ENCODE measurements around the gene TNFAIP1.

TNFAIP1 gene

DNA sequence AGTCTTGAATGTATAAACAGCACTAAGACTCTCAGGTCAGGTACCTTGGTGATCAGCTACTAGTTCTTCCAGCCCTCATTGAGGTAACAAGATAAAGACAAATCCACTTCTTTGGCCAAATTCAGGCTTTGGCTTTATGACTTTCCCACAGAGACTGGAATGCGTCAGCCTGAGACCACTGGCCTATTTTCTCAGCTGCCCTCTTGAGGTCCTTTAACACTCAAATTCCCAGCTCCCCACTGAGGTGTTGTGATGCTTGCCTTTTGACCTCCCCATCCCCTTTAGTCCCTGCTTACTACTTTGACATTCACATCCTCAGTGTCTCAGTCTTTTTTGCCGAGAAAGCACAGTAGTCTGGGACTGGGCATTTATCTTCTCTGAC lies 10.6 kb downstream of the TNFAIP1 start:
- DNase-seq, result no peak

- DNase-seq, result peak in 1 of 2 experiments; percentile 13
Measured at GRCh38 chr17:28346746-28347246, 11.2 kb downstream of the TNFAIP1 start.

GRCh38 chr17:28347261-28347891 lies 11.8 kb downstream of the TNFAIP1 start:
- DNase-seq, result no peak

GRCh38 chr17:28348979-28349378 lies 13.4 kb downstream of the TNFAIP1 start:
- no peak for DNase-seq

- DNase-seq, result no peak
Measured at GRCh38 chr17:28350271-28350670, 14.7 kb downstream of the TNFAIP1 start.

- peak; percentile 87 to 93 for DNase-seq
Measured at GRCh38 chr17:28357061-28357900, 21.7 kb downstream of the TNFAIP1 start, which contains the start of gene POLDIP2. TSS of gene POLDIP2 (minus strand) at chr17:28357527. CDS start at chr17:28357448, 79 bp downstream.

DNA sequence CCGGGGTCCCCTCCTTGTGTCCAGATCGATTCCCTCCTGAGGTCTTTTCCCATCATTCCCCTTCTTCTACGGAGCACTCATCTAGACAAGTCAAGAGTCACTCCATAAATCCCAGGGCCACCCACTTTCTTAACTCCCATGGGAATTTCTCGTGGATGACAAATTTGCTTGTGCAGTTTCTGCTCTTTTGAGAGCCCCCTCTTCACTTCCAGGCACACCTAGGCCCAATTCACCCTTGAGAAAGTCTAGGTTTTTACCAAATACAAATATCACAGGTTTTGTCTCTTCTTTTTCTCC lies 22.3 kb downstream of the TNFAIP1 start:
- no peak for DNase-seq

DNA sequence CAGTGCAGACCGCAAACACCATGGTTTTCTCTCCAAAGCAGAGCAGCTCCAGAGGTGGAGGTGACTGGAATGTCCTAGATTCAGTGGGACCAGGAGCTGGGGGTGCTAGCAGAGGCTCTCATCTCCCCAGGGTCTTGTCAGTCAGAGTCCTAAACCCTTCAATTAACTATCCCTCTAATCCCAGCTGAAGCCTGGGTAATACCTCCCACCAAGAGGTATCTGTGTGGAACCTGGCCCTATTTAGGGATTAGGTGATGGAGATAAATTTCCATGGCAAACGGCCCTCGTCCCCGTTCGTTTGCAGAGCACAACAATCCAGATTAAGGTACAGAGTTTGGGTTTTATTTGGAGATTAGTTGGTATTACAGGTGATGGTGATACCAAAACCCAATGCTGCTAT lies 27.6 kb downstream of the TNFAIP1 start:
- no peak for DNase-seq

DNA sequence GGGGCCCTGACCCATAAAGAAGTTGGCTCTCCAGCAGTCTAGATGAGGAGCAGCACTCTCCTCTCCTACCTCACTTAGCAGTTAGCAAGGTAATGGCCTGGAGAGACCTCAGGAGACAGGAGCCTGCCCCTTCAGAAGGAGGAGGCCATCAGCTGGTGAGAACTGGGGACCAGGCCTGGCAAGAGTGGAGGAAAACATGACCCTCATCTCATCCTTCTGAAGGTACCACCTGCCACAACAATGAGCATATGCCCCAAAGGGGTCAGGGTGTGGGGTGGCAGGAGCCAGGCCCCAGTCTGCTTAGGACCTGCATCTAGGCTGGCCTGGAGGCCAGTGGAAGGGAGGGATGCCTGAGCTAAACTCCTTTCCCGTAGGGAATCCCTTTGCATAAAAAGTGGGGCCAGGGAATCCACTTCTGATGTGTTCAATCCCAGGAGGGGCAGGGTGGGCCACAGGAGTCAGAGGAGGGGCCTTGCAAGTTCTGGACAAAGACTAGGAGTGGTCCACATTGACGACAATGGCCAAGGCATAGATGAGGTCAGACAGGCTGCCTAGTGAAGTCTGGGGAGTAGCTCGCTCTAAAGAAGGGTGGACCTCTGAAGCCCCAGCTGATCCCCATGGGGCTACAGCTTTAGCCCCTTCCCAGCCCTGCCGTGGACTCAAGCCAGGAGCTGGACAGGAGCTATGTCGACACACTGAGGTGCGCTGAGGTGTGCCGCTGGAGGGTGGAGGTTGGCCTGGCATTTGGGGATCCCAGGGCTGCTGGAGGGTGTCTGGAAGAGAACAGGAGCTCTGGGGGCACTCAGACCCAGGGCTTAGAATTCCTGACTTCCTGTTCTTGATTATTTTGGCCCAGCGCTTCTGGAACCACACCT lies 28.5 kb downstream of the TNFAIP1 start:
- no peak for DNase-seq

- DNase-seq, result no peak
Measured at GRCh38 chr17:28364665-28365363, 29.3 kb downstream of the TNFAIP1 start, which contains the start of gene SEBOX. TSS of gene SEBOX (minus strand) at chr17:28365199. CDS start at chr17:28365151, 48 bp downstream.

- no peak for DNase-seq
Measured at GRCh38 chr17:28365487-28365886, 29.9 kb downstream of the TNFAIP1 start.

- peak in 1 of 2 experiments; percentile 16 for DNase-seq
Measured at GRCh38 chr17:28366605-28367004, 31.0 kb downstream of the TNFAIP1 start.

DNA sequence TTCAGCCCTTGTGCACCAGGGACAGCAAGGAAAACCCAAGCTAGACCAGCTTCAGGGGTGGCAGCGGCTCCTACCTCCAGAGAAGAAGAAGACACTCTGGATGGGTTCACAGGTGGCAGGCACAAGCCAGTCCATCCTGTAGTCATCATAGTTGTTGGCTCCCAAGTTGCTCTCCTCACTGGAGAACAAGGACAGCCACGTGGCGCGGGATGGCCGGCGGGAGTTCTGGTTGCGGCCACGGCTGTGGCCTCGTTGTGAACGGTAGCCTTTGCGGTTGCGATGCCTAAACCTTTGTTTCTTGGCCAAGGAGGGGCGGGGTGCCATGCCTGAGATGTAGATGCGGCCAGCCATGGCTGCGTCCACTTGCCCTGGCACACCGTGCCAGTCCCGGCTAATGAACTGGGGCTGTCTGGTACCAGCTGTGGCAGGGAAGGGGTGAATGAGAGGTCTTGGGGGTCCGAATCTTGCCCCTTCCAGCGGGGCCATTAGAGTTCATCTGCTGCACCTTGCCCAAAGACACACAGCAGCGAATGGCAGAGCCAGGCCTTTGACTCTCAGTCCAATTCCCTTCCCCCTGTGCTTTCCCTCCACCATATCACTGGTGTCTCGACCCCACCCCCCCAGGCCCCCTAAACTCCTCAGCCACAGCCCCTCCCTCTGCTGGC lies 32.2 kb downstream of the TNFAIP1 start:
- DNase-seq, result no peak

- no peak for DNase-seq
Measured at GRCh38 chr17:28368306-28368831, 32.8 kb downstream of the TNFAIP1 start.

DNA sequence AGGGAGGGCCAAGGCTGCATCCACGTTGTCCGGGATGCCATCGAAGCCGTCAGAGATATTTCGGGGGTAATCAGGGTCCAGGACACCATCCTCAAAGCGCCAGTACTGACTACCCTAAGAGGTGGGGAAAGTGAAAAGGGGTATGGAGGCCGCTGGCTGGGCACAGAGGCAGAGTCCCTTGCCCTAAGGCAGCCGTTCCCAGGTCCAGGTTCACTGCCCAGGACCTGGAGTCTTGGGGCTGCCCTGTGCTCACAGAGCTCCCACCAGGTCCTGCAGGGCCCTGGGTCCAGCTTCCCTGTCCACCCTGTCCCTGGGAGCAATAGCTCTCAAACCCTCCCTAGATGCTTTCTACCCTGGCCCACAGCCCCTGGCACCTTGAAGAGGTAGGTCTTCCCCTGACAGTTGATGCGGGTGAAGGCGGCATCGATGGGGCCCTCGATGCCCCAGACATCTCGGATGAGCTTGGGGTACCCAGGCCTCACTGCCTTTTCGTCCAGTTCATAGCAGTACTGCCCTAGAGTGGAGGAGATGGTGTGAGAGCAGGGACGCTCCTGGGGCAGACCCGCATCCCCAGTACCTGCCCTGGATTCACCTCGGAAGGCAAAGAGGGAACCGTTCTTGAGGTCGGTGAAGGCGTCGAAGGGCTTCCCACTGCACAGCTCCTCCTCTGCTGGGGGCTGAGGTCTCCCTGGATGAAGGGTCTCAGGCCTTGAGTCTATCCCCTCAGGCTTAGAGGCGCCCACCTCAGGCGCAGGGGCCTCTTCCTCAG lies 33.5 kb downstream of the TNFAIP1 start:
- DNase-seq, result no peak

- no peak for DNase-seq
Measured at GRCh38 chr17:28369684-28370034, 34.1 kb downstream of the TNFAIP1 start.

- peak; percentile 17 to 28 for DNase-seq
Measured at GRCh38 chr17:28370035-28370743, 34.6 kb downstream of the TNFAIP1 start, which contains the start of gene VTN. TSS of gene VTN (minus strand) at chr17:28370307. CDS start at chr17:28370203, 104 bp downstream.

DNA sequence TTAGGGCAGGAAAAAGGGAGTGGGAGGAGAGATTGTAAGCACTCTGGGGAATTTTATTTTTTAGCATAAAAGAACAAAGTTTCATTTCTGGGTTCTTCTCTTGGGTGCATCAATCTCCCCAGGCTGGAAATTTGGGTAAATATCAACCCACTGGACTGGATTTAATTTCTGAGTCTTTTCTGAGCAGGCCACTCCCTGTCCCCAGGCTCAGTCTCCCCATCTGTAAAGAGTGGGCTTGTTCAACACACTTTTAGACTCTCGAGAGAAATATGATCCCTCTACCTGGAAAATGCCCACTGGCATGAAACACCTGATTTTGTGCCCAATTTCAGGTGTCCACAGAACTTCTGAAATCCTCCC lies 35.2 kb downstream of the TNFAIP1 start:
- no peak for DNase-seq

GRCh38 chr17:28371245-28372202 lies 36.0 kb downstream of the TNFAIP1 start, which contains the start of gene SARM1:
TSS of gene SARM1 (plus strand) at chr17:28371694. CDS start at chr17:28372033, 339 bp downstream.
- DNase-seq, result no peak

Measured in Kasumi-1 (cell line).